ELF-1 (cell line): ENCODE data around the gene CXCL9.
"Not testable (repeated sequence)": the region's sequence is repeated elsewhere in the genome, so short reads cannot be mapped to it uniquely, and the experiment has no call there.

ENCODE experiments used
- DNase-seq: peaks from one replicate; pipeline ENCODE4 v3.0.0-alpha.2; 2016; ENCODE audit warnings: low read depth, low spot score

CXCL9 gene

DNA sequence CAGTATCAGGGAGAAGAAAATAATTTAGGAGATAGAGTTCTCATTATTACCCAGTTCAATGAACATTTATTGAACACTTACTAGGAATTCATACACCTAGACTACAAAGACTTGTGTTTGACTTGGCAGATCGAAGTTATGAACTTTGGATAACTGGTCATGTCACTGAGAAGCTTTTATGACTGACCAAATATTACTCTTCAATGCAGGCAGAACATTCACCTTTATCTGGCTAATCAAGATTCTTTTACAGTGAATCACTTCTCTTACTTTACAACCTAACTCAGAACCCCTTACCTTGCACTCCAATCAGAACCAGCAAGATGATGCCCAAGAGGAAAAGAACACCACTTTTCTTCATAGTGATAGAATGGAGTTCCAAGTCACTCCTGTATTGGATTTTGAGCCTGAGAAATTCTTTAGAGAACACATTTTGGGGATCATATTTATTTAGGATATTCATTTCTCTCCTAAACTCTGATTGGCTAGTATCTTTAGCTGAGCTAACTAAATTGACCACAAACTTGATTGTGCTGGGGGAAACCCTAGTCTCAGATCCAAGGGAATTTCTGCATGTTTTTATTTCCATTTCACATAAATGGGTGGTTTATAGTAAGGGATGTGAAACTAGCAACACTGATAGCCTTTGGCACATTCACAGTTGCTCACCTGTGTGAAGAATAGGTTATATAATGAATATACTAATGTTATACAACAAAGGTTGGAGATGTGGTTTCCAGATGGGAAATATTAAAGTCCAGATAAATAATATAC is at the start of gene CXCL9:
Gene CXCL9 (minus strand): TSS at position 421 of the 774 bp plus-strand sequence. CDS start 60 bp downstream, at position 361.
- DNase-seq, result no peak

DNA sequence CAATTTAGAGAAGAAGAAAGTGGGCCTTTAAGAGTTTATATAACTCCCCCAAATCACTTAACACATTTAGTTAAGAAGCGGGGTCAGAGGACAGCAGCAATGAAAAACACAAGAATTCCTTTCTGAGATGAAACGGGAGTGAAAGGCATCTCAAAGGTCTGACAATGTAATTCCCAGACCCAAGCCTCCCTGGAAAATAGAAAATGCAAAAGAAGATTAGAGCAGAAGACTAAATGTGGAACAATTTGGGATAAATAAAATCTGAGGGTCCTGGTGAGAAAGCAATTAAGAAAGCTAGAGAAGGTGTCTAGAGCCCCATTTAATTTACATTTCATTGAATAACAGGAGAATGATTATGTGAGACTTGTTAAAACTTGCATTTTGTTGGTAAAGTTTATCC is 48.1 kb upstream of the CXCL9 start:
- DNase-seq, result no peak

DNA sequence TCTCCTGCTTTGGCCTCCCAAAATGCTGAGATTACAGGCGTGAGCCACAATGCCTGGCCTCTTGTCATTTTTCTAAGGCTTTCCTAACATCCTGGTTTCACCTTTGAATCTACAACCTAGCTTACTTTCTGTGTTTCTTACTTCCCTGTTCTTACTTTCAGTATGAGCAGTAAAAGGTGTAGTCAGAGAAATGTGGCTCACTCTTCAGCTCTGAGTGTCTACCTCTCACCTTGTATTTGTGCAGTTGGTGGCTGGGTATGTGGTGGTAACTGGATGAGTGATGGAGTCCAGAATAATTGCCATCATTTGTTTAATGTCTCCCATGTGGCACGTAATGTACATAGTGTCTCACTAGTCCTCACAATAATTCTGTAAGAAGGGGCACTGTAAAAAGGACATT is 47.7 kb upstream of the CXCL9 start:
- no peak for DNase-seq

DNA sequence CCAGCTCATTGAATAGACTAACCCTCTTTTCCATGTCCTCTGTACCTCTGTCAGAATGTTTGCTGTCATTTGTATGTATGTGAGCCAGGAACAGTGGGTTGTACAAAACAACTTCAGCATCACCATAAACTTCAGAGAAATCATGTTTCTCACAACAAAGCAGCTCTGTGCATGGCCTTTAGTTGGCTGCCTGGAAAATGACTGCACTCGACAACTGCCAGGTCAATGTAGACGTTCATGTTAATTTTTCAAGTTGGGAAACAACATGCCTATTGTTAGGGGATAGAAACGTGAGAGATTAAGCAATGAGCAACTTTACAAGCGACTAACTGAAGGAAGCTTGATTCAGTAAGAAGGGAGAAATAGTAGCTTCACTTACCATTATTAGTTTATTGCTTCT is 46.4 kb upstream of the CXCL9 start:
- DNase-seq, result no peak

DNA sequence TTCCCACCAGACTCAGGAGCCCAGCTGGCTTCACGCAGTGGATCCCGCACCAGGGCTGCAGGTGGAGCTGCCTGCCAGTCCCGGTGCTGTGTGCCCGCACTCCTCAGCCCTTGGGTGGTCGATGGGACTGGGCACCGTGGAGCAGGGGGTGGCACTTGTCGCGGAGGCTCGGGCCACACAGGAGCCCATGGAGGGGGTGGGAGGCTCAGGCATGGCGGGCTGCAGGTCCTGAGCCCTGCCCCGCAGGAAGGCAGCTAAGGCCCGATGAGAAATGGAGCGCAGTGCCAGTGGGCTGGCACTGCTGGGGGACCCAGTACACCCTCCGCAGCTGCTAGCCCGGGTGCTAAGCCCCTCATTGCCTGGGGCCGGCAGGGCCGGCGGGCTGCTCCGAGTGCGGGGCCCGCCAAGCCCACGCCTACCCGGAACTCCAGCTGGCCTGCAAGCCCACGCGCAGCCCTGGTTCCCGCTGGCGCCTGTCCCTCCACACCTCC is 43.3 kb upstream of the CXCL9 start:
- not testable (repeated sequence) for DNase-seq

DNA sequence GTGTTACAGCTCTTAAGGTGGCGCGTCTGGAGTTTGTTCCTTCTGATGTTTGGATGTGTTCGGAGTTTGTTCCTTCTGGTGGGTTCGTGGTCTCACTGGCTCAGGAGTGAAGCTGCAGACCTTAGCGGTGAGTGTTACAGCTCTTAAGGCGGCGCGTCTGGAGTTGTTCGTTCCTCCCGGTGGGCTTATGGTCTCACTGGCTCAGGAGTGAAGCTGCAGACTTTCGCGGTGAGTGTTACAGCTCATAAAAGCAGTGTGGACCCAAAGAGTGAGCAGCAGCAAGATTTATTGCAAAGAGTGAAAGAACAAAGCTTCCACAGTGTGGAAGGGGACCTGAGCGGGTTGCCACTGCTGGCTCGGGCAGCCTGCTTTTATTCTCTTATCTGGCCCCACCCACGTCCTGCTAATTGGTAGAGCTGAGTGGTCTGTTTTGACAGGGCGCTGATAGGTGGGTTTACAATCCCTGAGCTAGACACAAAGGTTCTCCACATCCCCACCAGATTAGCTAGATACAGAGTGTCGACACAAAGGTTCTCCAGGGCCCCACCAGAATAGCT is 42.6 kb upstream of the CXCL9 start:
- not testable (repeated sequence) for DNase-seq

DNA sequence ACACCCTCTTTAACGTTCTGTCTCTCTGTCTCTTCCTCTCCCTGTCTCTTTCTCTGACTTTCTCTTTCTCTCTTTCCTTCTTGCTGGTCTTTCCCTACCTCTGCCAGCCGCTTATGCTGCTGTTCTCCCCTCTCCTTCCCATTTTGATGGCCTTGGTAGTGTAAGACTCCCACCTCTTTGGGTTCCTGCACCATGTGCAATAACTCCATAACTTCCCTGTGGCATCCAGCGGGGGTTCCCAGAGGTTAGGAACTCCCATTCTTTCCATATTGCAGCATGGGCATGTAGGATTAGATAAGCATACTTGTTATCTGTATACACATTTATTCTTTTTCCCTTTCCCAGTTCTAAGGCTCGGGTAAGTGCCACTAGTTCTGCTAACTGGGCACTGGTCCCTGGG is 37.4 kb upstream of the CXCL9 start:
- not testable (repeated sequence) for DNase-seq

DNA sequence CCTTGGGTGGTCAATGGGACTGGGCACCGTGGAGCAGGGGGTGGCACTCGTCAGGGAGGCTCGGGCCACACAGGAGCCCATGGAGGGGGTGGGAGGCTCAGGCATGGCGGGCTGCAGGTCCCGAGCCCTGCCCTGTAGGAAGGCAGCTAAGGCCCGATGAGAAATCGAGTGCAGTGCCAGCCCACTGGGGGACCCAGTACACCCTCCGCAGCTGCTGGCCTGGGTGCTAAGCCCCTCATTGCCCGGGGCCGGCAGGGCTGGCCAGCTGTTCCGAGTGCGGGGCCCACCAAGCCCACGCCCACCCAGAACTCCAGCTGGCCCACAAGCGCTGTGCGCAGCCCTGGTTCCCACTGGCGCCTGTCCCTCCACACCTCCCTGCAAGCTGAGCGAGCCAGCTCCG is 36.0 kb upstream of the CXCL9 start:
- DNase-seq, result not testable (repeated sequence)

DNA sequence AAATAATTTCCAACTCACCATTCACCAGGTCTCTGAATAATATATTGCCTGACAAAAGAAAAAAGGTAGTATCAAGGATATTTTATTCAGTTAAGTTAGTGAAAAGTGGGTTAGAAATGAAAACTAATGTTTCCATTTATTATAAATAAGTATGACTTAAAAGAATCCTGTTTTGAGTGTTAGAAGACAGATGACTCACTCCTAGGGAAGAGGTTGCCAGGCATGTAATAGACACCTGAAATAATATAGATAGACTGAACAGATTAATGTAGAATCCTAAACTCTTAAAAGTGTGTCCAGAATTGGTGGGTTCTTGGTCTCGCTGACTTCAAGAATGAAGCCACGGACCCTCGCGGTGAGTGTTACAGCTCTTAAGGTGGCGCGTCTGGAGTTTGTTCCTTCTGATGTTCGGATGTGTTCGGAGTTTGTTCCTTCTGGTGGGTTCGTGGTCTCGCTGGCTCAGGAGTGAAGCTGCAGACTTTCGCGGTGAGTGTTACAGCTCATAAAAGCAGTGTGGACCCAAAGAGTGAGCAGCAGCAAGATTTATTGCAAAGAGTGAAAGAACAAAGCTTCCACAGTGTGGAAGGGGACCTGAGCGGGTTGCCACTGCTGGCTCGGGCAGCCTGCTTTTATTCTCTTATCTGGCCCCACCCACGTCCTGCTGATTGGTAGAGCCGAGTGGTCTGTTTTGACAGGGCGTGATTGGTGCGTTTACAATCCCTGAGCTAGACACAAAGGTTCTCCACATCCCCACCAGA is 35.1 kb upstream of the CXCL9 start:
- DNase-seq, result not testable (repeated sequence)

DNA sequence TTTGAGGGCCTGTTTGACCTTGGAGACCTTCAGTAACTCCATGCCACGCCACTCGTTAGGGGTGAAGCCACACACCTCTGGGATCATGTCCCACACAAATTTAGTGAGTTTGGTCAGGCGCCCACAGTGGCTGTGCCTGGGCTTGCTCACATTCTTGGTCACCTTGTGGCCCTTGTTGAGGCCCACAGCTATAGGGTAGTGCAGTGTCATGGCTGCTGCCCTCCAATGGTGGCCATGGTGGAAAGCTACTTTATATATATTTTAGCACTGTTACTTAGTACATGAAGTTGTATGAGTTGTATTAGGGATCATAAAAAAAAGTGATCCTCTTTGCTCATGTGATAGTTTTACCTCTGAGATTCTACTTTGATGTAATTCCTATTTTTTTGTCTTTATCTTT is 29.5 kb upstream of the CXCL9 start:
- no peak for DNase-seq

DNA sequence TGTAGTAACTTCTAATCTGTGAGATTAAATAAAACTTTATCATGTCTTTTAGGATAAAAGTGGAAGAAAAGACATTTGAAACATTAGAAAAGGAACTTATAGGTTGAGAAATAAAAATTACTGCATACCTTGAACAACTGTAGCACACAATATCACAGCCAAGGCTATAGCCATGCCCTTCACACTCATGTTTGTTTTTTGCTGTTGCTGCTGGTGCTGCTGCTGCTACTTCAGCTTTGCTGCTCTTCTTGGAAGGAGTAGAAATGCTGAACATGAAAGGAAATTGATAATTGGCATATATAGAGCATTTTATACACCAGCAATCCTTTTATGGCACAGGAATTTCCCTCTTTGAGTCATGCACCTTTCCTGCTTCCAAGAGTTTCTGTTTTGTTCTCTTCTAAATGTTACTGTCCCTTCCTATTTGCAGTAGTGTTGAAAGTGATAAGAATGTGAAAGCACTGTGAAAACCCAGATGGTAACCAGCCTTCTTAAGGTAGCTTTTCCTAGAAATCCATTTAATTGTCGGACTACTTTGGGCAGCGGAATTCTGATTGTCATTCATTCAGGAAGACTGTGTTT is 28.6 kb upstream of the CXCL9 start, which contains the start of gene CXCL11:
Gene CXCL11 (minus strand): TSS at position 272 of the 582 bp plus-strand sequence. CDS start 83 bp downstream, at position 189.
- no peak for DNase-seq

DNA sequence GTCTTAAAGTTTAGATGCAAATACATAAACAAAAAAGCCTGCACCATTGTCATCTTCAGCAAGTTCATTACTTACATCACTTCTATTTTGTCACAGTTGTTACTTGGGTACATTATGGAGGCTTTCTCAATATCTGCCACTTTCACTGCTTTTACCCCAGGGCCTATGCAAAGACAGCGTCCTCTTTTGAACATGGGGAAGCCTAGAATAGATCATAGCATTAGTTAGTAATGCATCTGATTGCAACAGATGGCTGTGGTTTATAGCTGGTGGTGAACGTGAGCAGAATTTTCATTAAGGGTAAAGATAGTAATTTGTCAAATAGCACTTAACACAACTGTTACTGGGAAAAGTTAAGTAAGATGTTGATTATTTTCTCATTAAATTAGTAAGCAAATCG is 27.8 kb upstream of the CXCL9 start:
- DNase-seq, result no peak

DNA sequence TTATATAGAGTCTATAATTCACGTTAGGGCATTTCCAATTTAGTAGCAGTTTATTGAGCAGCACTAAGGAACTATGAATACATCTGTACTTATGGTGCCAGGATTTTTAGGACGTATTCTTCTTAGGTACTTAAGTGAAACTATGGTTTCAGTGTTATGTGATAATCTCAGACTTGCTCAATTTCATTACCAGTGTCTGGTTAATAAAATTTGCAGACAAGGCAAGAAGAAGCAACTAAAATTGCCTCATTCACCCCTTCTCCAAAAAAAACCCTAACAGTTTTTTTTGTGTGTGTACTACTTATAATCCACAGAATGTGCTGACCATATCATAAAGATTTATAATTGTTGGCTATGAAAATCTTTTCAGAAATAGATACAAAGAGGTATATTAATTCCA is 22.0 kb upstream of the CXCL9 start:
- DNase-seq, result no peak

DNA sequence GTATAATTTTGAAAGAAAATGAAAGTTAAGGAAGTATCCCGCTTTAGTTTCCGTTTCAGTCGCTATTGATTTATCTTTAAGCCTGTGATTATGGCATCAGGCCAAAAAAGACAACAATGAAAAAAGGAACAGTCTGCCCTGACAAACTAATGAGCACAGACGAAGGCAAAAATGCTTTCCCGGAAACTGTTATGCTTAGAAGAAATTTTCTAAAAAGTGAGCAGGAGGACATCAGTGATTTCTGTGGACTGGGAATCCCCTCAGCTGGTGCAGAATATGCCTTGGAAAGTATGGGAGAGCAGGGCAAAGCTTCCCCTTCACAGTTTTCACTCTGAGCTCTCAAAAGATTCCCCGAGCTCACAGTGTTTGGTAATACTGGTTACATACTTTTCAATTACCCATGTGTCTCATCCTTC is 21.0 kb upstream of the CXCL9 start:
- DNase-seq, result no peak

DNA sequence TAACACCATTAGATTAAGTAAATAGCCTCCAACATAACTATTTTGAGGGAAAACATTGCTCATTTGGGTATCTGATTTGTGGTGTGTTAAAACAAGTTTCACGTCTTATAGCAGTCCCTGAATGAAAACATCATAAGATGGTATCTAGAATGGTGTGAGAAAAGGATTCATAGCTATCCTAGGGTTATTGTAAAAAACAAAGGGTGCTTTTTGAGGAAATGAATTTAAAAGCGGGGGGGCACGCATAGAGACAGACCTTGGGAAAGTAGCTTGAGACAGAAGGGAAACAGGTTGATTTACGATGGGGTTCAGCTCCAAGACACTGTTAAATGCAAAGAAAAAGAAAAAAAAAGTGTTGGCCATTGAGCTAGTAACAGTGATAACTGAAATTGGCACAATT is 16.8 kb upstream of the CXCL9 start:
- no peak for DNase-seq

DNA sequence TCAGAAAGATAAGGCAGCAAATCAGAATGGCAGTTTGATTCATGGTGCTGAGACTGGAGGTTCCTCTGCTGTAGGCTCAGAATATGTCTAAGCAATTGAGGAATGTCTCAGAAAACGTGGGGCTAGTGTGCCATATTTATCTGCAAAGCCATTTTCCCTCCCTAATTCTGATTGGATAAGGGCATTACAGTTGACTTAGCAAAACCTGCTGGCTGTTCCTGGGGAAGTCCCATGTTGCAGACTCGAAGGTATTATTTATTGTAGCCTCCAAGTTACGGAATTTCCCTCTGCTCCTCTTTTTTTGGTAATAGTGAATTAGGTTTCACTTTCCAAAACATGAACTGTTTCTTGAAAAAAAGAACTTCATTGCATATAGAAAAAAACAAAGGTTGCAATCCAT is 16.1 kb upstream of the CXCL9 start, which contains the start of gene CXCL10:
Gene CXCL10 (minus strand): TSS at position 109 of the 400 bp plus-strand sequence. CDS start 66 bp downstream, at position 43.
- no peak for DNase-seq

DNA sequence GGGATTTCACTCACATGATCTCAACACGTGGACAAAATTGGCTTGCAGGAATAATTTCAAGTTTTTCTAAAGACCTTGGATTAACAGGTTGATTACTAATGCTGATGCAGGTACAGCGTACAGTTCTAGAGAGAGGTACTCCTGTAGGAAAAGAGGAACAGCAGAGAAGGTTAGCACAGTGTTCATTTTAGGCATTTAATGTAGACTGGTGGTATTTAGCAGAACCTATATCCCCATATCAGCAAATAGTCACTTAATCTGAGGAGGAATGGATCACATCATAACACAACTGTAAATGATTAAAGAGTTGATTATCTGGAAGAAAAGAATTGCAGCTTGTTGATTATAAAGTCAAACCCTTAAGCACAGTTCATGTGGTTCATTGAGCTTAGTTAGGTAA is 15.4 kb upstream of the CXCL9 start:
- DNase-seq, result no peak

DNA sequence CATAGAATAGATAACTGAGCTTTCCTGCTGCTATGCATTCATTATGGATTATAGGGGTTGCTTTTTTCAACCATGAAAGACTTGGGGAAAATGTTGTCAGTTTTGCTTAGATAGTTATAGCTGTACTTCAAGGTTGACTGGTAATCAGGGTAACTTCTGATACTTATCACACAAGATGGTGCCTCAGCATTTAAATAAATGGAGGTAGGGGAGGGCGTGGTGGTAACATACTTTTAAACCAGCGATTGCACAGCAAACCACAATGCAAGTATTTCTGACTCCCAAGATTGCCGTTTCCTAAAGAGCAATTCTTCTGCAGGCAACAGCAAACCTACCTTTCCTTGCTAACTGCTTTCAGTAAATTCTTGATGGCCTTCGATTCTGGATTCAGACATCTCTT is 14.7 kb upstream of the CXCL9 start:
- DNase-seq, result no peak

DNA sequence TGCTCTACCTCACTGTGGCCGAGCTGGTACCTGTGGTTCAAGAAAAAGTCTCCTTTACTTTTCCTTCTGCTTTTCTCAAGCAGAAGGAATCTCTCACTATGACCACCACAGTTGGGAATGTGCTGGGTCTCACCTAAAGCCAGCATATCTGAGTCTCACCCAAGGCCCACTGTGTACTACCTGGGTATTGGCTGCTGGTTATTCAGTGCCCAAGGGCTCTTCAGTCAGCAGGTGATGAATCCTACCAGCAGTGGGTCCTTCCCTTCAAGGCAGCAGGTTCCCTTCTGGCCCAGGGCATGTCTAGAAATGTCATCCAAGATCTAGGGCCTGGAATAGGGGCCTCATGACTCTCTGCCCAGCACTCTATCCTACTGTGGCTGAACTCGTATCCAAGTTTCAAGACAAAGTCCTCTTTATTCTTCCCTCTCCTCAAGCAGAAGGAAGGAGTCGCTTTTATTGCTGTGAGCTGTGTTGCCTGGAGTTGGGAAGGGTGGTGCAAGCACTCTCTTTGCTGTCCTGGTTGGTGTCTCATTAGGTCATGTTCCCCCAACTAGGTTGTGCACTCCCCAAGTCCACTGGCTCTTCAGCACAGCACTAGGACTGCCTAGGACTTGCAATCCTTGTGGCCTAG is 9.9 kb upstream of the CXCL9 start:
- no peak for DNase-seq

DNA sequence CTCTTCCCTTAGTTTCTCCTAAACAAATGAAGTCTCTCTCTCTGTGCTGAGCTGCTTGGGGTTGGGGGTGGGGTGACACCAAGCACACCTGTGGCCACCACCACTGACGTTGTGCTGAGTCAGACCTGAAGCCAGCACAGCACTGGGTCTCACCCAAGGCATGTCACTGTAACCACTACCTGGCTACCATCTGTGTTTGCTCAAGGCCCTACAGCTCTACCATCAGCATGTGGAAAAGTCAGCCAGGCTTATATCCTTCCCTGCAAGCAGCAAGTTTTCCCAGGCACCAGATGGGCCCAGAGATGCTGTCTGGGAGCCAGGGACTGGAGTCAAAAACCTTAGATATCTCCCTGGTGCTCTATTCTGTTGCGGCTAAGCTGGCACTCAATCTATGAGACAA is 9.1 kb upstream of the CXCL9 start:
- DNase-seq, result peak; percentile 9

DNA sequence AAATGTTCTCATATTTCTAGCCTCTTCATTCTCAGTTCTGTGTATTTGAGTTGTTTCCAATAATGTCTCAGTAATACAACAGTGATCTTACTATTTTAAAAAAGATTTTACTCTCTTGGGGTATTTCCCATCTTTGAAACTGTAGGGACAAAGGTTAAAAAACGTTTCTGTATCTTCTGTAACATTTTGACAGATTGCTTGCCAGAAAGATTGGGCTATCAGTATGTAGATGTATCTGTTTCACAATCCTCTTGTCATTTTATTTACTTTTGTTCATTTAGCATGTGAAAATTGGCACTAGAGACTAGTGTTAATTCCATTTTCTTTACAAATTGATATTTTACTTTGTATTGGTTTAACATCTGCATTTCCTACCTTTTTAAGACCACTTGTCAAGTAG is 6.2 kb upstream of the CXCL9 start:
- no peak for DNase-seq
